Measurements from ENCODE around the gene GPHA2.

DNA sequence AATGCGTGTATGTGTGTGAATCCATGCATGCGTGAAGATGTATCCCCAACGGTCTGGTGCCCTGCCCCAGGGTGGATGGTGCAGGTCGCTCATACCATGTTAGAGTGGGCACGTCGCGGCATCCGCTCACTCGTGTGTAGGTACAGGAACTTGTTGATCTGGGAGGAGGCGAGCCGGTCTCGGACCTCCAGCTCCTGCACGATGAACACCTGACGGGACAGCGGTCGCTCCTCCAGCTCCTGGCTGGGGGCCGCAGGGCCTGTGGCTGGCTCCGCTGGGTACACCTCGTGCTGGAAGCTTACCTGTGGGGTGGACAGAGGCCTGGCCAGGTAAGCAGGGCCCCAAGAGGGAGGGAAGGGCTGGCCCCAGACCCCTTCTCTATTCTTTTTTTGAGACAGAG, 37.2 kb downstream of the GPHA2 start:
- TF ChIP-seq, protein P1, sequence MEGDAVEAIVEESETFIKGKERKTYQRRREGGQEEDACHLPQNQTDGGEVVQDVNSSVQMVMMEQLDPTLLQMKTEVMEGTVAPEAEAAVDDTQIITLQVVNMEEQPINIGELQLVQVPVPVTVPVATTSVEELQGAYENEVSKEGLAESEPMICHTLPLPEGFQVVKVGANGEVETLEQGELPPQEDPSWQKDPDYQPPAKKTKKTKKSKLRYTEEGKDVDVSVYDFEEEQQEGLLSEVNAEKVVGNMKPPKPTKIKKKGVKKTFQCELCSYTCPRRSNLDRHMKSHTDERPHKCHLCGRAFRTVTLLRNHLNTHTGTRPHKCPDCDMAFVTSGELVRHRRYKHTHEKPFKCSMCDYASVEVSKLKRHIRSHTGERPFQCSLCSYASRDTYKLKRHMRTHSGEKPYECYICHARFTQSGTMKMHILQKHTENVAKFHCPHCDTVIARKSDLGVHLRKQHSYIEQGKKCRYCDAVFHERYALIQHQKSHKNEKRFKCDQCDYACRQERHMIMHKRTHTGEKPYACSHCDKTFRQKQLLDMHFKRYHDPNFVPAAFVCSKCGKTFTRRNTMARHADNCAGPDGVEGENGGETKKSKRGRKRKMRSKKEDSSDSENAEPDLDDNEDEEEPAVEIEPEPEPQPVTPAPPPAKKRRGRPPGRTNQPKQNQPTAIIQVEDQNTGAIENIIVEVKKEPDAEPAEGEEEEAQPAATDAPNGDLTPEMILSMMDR (IDR thresholded peaks at IDR 0.05), result no peak
- no peak for TF ChIP-seq CEBPB (IDR thresholded peaks at IDR 0.05)
- TF ChIP-seq ZSCAN20 (CRISPR knock-in tag; IDR thresholded peaks at IDR 0.05), result no peak
- TF ChIP-seq RFX5 (IDR thresholded peaks at IDR 0.05), result no peak
- TF ChIP-seq TP53 (CRISPR knock-in tag; IDR thresholded peaks at IDR 0.05), result no peak
- no peak for TF ChIP-seq HDAC2 (IDR thresholded peaks at IDR 0.05)
- no peak for TF ChIP-seq NPAS2 (CRISPR knock-in tag; IDR thresholded peaks at IDR 0.05; ENCODE audit: borderline replicate concordance)
- TF ChIP-seq POLR2A (IDR thresholded peaks at IDR 0.05; ENCODE audit: low read length), result no peak
- TF ChIP-seq EP300 (IDR thresholded peaks at IDR 0.05), result no peak
- TF ChIP-seq RCOR1 (IDR thresholded peaks at IDR 0.05; ENCODE audit: low read depth, low read length), result no peak
